SK-N-SH treated with all-trans-retinoic acid at 6 μM for 48 hours (cell line): ENCODE data around the gene FOXE1.

Source experiments
- ATAC-seq: fragments of 200-7000 bp; cut with Tn5 transposase; 3 replicates; pipeline ENCODE4 v1.9.1; 2020; ENCODE audit warnings: mild to moderate bottlenecking, moderate library complexity
- ARNTL ChIP-seq: fragments of 450-650 bp; formaldehyde crosslinking; IDR thresholded peaks from 2 replicates; pipeline ENCODE4 v1.5.0; 2020; ENCODE audit warnings: low read depth, mild to moderate bottlenecking, moderate library complexity, borderline replicate concordance
- BACH2 ChIP-seq: fragments of 250-450 bp; sonication (Bioruptor Pico); IDR thresholded peaks from 2 replicates; pipeline ENCODE4 v1.9.0; 2021; ENCODE audit warnings: mild to moderate bottlenecking, borderline replicate concordance
- CSDC2 ChIP-seq: fragments of 250-450 bp; sonication (Bioruptor Pico); IDR thresholded peaks from 2 replicates; pipeline ENCODE4 v1.5.0; 2020; ENCODE audit warnings: mild to moderate bottlenecking, moderate library complexity
- CSRNP3 ChIP-seq: fragments of 250-450 bp; sonication (Bioruptor Pico); IDR thresholded peaks from 2 replicates; pipeline ENCODE4 v1.5.1; 2021; ENCODE audit warnings: mild to moderate bottlenecking, moderate library complexity
- ESRRG ChIP-seq: fragments of 250-450 bp; sonication (Bioruptor Pico); IDR thresholded peaks from 2 replicates; pipeline ENCODE4 v1.6.1; 2021; ENCODE audit warnings: mild to moderate bottlenecking
- GLIS3 ChIP-seq: fragments of 250-450 bp; sonication (Bioruptor Pico); IDR thresholded peaks from 2 replicates; pipeline ENCODE4 v1.5.0; 2020; ENCODE audit warnings: mild to moderate bottlenecking, moderate library complexity
- ISL1 ChIP-seq: fragments of 250-450 bp; sonication (Bioruptor Pico); IDR thresholded peaks from 2 replicates; pipeline ENCODE4 v2.1.2; 2022; ENCODE audit warnings: mild to moderate bottlenecking, moderate library complexity
- OSR1 ChIP-seq: fragments of 250-450 bp; sonication (Bioruptor Pico); IDR thresholded peaks from 2 replicates; pipeline ENCODE4 v1.8.0; 2022; ENCODE audit warnings: moderate library complexity, mild to moderate bottlenecking, inconsistent platforms
- PATZ1 ChIP-seq: fragments of 250-450 bp; sonication (Bioruptor Pico); IDR thresholded peaks from 2 replicates; pipeline ENCODE4 v1.8.0; 2020; ENCODE audit warnings: mild to moderate bottlenecking, moderate library complexity, borderline replicate concordance
- POU6F1 ChIP-seq: fragments of 250-450 bp; sonication (Bioruptor Pico); IDR thresholded peaks from 2 replicates; pipeline ENCODE4 v1.8.0; 2021; ENCODE audit warnings: low read depth, mild to moderate bottlenecking, moderate library complexity, borderline replicate concordance
- PPARA ChIP-seq: fragments of 250-450 bp; sonication (Bioruptor Pico); IDR thresholded peaks from 2 replicates; pipeline ENCODE4 v1.5.0; 2020; ENCODE audit warnings: mild to moderate bottlenecking, borderline replicate concordance
- TOX ChIP-seq: fragments of 250-450 bp; sonication (Bioruptor Pico); IDR thresholded peaks from 2 replicates; pipeline ENCODE4 v1.8.0; 2021; ENCODE audit warnings: mild to moderate bottlenecking, moderate library complexity, borderline replicate concordance
- TSHZ2 ChIP-seq: fragments of 250-450 bp; sonication (Bioruptor Pico); IDR thresholded peaks from 2 replicates; pipeline ENCODE4 v1.5.0; 2020; ENCODE audit warnings: mild to moderate bottlenecking, moderate library complexity
- ZC3H10 ChIP-seq: fragments of 250-450 bp; sonication (Bioruptor Pico); IDR thresholded peaks from 2 replicates; pipeline ENCODE4 v1.5.1; 2021; ENCODE audit warnings: mild to moderate bottlenecking, moderate library complexity
- ZFP3 ChIP-seq: fragments of 250-450 bp; sonication (Bioruptor Pico); IDR thresholded peaks from 2 replicates; pipeline ENCODE4 v1.5.0; 2020; ENCODE audit warnings: mild to moderate bottlenecking, moderate library complexity
- ZFP30 ChIP-seq: fragments of 450-650 bp; formaldehyde crosslinking; IDR thresholded peaks from 2 replicates; pipeline ENCODE4 v1.5.0; 2022; ENCODE audit warnings: mild to moderate bottlenecking, moderate library complexity
- ZNF565 ChIP-seq: fragments of 450-650 bp; formaldehyde crosslinking; conservative IDR thresholded peaks from 2 replicates; pipeline ENCODE4 v1.5.0; 2020; ENCODE audit warnings: low read depth, mild to moderate bottlenecking, moderate library complexity
- ZNF70 ChIP-seq: fragments of 450-650 bp; formaldehyde crosslinking; IDR thresholded peaks from 2 replicates; pipeline ENCODE4 v1.5.0; 2020; ENCODE audit warnings: mild to moderate bottlenecking, moderate library complexity
- ZNF8 ChIP-seq: fragments of 450-650 bp; formaldehyde crosslinking; IDR thresholded peaks from 2 replicates; pipeline ENCODE4 v1.5.0; 2020; ENCODE audit warnings: mild to moderate bottlenecking, moderate library complexity

The FOXE1 gene

GRCh38 chr9:97875111-97875510, 22.1 kb downstream of the FOXE1 start:
- ATAC-seq = no peak
- TF ChIP-seq ZNF70 (CRISPR knock-in tag) = no peak
- TF ChIP-seq BACH2 (CRISPR knock-in tag) = no peak
- TF ChIP-seq, all 23 proteins: peak for 0

- ATAC-seq = no peak
- TF ChIP-seq ZNF565 (CRISPR knock-in tag) (no peak), POU6F1 (CRISPR knock-in tag) (no peak), ZFP3 (CRISPR knock-in tag) (peak; percentile 72), PPARA (no peak)
Measured at GRCh38 chr9:97876061-97876460, 23.0 kb downstream of the FOXE1 start.

- TF ChIP-seq ZNF565 (CRISPR knock-in tag) (no peak), ESRRG (CRISPR knock-in tag) (no peak), ZNF70 (CRISPR knock-in tag) (no peak), POU6F1 (CRISPR knock-in tag) (no peak)
- ATAC-seq = no peak
Measured at GRCh38 chr9:97880336-97880735, 27.3 kb downstream of the FOXE1 start.

GRCh38 chr9:97889941-97890887, 37.2 kb downstream of the FOXE1 start:
- TF ChIP-seq ZC3H10 (CRISPR knock-in tag) (no peak), ISL1 (CRISPR knock-in tag) (no peak), ZNF565 (CRISPR knock-in tag) (no peak), OSR1 (CRISPR knock-in tag) (no peak), TOX (CRISPR knock-in tag) (no peak), ARNTL (CRISPR knock-in tag) (no peak), POU6F1 (CRISPR knock-in tag) (no peak), ESRRG (CRISPR knock-in tag) (no peak), CSDC2 (no peak), BACH2 (CRISPR knock-in tag) (no peak)
- peak; percentile 62; the same call in 2 of the 3 replicates for ATAC-seq

GRCh38 chr9:97891736-97892135, 38.7 kb downstream of the FOXE1 start:
- ATAC-seq = no peak
- TF ChIP-seq CSRNP3 (CRISPR knock-in tag) (no peak), ZFP30 (no peak), TSHZ2 (no peak), ESRRG (CRISPR knock-in tag) (no peak), ZNF8 (CRISPR knock-in tag) (no peak), PATZ1 (no peak), ZFP3 (CRISPR knock-in tag) (no peak), GLIS3 (CRISPR knock-in tag) (no peak), ZNF565 (CRISPR knock-in tag) (no peak), POU6F1 (CRISPR knock-in tag) (no peak), BACH2 (CRISPR knock-in tag) (no peak)
